ENCODE data around the gene GPC5.

GPC5 gene

GRCh38 chr13:92312823-92313222 is 914.4 kb downstream of the GPC5 start:
- no peak for TF ChIP-seq CTCF (IDR thresholded peaks at IDR 0.05; ENCODE audit: extremely low read depth, missing control alignments)
- DNase-seq (ENCODE audit: low spot score) = no peak

GRCh38 chr13:92313382-92313781 is 915.0 kb downstream of the GPC5 start:
- no peak for DNase-seq (ENCODE audit: low spot score)
- no peak for TF ChIP-seq CTCF (IDR thresholded peaks at IDR 0.05; ENCODE audit: extremely low read depth, missing control alignments)

GRCh38 chr13:92315265-92315664 is 916.8 kb downstream of the GPC5 start:
- TF ChIP-seq CTCF (IDR thresholded peaks at IDR 0.05; ENCODE audit: extremely low read depth, missing control alignments) = no peak
- no peak for DNase-seq (ENCODE audit: low spot score)

- no peak for DNase-seq (ENCODE audit: low spot score)
- no peak for TF ChIP-seq CTCF (IDR thresholded peaks at IDR 0.05; ENCODE audit: extremely low read depth, missing control alignments)
These were observed 917.6 kb downstream of the GPC5 start for GRCh38 chr13:92316030-92316429.

- DNase-seq (ENCODE audit: low spot score) = no peak
- no peak for TF ChIP-seq CTCF (IDR thresholded peaks at IDR 0.05; ENCODE audit: extremely low read depth, missing control alignments)
These were observed 918.6 kb downstream of the GPC5 start for GRCh38 chr13:92317066-92317465.

GRCh38 chr13:92320323-92320722 is 921.9 kb downstream of the GPC5 start:
- no peak for DNase-seq (ENCODE audit: low spot score)
- no peak for TF ChIP-seq CTCF (IDR thresholded peaks at IDR 0.05; ENCODE audit: extremely low read depth, missing control alignments)

- no peak for DNase-seq (ENCODE audit: low spot score)
- no peak for TF ChIP-seq CTCF (IDR thresholded peaks at IDR 0.05; ENCODE audit: extremely low read depth, missing control alignments)
These were observed 922.8 kb downstream of the GPC5 start for GRCh38 chr13:92321174-92321573.

Data from GM20000 (cell line).